Middle frontal gyrus (tissue), 1 donor: Measurements from ENCODE around the gene ARL15.

Experiments
- DNase-seq: peaks from one replicate; pipeline ENCODE4 v3.0.0-alpha.2; 2015; ENCODE audit warnings: low spot score; ENCODE audit errors: extremely low spot score

ARL15 gene

DNA sequence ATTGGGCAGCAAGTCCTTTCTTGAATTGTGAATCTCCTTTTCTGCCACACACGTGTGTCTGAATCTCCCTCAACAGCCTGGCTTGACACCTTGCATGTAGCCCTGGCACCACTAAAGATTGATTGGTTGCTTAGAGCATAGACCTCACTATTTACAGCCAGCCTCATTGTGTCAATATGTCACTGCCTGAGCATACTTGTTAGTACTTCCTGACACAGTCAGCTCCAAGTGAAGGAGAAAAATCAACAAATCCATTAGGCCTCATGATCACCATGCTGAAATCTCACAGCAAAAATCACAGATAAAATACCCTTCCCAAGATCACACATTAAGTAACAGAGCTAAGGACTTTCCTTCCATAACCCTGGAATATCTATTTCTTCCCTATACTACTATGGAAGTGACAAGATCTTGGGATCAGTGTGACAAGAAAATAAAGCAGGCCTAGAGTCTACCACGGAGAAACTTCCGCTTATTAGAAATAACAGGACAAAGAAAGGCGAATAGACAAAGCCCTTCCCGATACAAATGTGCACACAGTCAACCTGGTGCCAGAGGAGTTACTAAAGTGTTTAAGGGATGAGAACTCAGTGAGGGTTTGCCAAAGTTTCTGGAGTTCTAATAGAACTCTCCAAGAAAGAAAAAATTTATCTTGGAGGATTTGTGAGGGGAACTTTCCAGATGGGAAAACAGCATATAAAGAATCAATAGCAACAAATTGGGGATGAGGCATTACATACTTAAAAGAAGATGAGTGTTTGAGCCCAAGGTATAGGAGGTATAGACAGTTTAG, 5.6 kb upstream of the ARL15 start:
- DNase-seq, result no peak

DNA sequence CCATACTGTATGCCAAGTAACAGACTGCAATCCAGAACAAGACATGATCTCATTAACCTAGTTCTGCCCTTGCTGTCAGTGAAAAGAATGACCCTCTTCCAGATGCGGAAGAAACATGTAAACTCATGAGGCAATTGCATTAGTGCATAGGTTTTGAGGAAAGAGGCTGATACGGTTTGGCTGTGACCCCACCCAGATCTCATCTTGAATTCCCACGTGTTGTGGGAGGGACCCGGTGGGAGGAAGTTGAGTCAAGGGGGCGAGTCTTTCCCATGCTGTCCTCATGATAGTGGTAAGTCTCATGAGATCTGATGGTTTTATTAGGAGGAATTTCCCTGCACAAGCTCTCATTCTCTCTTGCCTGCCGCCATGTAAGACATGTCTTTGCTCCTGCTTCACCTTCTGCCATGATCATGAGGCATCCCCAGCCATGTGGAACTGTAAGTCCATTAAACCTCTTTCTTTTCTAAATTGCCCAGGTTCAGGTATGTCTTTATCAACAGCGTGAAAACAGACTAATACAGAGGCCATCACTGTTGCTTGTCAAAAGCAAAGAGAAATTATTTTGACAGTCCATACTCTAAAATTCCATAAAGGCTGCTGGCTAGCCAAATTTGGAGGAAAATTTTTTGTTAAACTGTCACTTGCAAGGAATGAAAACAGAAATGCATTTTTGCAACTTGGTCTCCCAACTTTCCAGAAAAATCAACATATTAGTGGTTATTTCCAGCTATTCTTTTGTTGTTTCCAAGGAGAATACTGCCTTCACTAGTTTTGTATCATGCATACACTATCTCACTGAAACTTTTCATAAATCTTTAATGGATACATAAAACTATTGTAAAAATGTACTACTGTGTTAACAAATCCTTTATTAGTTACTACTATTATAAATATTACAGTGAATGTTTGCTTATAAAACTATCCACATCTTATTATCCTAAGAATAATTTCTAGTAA, 3.2 kb upstream of the ARL15 start:
- DNase-seq, result no peak

DNA sequence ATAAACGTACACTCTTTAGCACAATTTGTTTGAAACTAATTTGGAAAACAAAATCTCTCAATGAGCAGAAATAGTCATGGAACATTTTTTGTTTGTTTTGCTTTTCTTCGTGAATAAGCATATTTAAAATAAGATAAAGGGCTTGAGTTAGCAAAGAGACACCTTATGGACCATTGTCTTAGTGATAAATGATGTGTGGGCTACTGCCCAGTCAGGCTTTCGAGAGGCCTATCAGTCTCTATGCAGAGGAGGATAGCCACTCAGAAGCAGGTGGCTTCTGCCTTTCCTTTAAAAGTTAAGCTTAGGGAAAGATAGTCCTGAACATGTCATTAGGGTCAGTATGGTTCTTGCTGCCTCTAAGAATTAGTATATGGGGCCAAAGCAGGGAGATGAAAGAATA, 2.1 kb upstream of the ARL15 start:
- no peak for DNase-seq

DNA sequence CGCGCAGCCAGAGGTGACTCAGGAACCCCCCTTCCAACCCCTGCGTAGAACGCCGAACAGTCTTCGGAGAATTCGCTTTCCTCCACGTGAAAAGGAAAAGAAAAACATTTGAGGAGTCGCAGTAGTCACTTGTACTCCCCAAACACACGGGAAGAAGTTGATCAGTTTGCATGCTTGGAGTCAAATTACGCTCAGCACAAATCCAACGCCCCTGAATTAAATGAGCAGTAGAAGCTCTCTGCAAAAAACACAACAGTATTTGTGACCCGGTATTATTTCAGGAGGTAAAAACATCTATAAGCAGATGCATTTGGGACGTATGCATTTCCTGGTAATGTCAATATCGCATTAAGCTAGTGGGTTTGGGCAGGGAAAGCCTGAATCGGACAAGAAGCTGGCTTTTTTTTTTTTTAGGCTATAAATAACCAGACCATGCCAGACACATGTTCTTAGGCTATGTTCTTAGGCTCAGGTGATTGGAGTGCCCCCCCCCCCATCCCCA, 854 bp upstream of the ARL15 start:
- no peak for DNase-seq

DNA sequence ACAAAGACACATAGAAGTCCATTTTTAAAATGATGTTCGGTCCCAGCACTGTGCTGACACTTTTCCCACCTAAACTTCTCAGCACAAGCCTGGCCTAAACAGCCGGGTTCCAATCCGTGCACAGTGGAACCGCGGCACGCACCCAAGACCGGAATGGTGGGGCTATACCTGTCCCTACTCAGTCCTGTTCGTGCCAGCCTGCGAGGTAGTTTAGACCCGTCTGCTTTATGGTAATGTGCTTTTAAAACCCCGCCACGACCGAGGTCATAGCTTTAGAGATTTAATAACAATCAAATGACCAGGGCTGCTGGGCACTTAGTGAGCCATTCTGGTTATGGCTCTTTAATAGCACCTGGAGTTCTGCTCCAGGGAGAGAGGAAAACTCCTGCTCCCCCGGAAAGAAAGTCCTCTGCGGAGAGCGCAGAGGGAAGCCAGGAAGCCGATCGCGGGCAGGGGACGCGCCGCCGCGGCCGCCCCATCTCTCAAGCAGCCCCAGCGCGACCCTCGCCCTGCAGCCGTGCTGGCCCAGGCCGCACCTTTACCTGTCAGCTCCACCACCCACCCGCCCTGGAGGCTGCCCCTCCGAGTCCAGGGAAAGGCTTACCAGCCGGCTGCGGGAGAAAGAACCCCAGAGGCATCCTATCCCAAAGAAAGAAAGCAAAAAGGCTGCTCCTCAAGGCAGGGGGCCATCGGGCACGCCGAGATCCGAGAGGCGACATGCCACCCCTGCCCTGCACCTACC, 511 bp downstream of the ARL15 start:
- no peak for DNase-seq

DNA sequence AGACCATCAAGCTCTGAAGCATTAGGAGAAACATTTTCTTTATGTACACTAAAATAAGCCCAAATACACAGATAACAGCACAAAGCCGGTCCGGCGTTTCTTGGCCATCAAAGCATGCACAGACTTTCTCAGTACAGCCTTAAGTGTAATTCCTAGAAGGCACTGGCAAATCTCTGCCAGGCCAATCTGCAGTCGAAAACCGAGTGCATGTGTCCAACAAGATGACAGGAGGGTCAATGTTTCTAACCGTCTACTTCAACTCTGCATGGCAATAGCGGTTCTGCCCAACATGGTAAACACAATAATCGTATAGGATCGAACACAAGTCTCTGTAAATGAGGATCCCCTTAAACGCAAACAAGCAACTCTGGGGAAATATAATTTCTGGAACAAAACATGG, 1.1 kb downstream of the ARL15 start:
- DNase-seq, result no peak

DNA sequence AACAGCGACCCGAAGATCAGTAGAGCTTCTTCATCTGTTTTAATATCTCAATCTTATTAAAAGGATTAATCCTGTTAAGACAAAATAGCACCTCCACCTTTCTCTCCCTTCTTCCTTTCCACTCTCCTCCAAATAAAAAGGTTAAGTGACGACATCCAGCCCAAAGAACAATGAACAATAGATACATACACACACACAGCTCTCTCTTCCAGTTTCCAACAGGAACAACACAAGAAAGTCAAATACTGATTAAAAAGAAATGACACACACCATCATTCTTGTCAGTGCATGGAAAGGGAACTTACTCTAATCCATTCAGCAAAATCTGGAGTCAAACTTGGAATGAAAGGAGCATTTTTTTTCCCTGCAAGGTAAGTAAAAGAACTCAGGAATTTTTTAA, 2.8 kb downstream of the ARL15 start:
- DNase-seq, result no peak

DNA sequence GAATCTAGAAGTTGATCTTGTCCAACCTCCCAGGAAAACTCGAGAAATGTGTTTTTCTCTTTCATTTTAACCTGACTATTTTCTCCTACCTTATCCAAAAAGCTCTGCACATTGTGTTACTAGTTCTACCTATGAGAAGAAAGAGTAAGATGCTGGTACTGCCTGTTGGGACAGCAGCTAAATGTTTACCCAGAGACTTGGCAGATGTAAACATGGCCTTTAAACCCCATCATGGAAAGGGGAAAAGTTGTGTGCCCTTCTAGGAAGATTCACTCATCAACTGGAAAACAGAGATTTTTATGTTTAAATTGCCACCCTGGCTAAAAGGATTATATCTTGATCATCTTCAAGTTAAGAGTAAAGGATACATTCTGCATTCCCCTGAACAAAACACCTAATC, 3.5 kb downstream of the ARL15 start:
- DNase-seq, result no peak

DNA sequence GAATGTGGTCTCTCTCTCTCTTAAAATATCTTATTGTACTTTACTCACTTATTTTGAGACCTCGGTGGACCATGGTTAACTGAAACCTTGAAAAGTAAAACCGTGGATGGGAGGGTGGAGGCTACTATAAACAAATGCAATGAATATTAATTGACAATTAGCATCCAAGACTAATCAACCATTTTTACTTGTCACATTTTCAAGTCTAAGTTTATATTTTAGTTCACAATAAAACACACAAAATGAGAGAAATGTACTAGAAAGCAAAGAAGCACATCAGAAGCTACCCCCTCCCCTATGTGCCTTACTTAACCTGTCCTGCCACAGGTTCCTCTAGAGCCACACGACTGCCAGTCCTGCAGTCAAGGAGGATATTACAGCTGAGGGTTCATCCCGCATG, 4.6 kb downstream of the ARL15 start:
- no peak for DNase-seq

DNA sequence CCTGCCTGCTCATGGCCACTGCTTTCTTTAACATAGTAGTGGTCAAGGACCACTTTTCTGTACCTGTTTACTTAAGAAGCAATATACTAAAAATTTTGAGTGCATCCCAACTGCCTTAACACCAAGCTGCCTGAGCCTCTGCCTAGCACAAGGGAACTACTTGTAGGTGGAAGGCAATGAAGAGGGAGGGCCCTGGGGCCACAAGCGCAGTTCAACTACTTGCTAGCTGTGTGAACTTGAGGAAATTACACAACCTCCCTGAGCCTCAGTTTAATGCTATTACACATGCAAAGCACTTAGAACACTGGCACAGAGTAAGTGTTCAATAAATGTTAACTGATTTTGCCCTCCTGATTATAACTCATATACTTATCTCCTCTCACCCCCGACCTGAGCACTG, 6.3 kb downstream of the ARL15 start:
- no peak for DNase-seq

DNA sequence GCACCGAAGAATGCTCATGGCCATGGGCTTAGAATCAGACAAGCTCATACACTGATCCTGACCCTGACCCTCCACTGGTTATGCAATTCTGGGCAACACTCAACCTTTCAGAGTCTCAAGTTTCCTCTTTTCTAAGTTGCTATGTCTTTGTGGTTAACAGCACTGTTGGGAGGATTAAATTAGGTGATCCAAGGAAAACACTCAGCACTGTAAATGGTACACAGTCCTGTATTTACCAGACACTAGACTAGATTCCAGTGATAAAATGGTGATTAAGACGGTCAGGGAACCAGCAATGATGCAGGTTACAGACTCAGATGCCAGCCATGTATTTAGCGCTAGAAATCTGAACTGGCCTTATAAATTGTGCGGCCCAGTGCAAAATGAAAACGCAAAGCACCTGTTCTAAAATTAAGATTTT, 8.1 kb downstream of the ARL15 start:
- no peak for DNase-seq

DNA sequence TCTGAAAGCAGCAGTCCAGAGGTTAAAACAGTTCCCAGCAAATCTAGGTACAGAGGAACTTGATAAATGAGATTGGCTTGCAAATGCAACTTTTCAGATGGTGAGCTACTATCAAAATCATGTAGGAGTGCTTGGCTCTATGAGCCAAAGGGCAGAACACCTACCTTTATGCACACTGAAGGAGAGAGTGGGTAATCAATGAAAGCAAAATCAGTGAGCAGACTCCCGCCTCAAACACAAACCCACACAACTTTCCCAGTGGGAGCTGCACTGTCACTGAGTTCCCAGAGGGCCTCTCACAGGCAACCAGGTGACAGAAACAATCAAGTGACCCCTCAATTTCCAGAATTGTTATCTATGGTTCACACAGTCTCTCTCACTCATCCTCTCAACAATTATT, 8.5 kb downstream of the ARL15 start:
- no peak for DNase-seq

DNA sequence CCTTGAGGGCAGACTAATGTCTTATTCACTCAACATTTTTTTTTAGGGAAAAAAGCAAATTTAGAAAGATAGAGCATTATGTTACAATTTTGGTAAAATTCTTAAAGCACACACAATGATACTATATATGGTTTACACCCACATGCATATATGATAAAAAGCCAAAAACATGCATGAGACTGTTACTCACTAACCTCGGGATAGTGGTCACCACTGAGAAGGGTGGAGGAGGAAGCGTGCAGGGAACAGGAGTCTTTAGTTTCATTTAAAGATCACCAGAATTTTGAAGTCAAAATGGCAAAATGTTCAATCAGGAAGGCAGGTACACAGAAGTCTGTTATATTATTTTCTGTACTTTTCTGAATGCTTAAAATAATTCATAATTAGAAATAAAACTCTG, 9.2 kb downstream of the ARL15 start:
- no peak for DNase-seq

DNA sequence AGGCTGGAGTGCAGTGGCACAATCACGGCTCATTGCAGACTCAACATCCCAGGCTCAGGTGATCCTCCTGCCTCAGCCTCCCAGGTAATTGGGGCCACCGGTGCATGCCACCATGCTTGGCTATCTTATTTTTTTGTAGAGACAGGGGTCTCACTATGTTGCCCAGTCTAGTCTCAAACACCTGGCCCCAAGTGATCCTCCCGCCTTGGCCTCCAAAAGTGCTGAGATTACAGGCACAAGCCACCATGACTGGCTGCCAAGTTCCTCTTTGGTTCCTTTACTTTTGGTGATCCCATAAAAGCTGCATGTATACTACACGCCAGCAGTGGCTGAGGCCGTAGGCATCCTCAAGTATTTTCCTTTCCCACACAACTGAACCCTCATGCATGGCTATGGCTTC, 11.4 kb downstream of the ARL15 start:
- no peak for DNase-seq

DNA sequence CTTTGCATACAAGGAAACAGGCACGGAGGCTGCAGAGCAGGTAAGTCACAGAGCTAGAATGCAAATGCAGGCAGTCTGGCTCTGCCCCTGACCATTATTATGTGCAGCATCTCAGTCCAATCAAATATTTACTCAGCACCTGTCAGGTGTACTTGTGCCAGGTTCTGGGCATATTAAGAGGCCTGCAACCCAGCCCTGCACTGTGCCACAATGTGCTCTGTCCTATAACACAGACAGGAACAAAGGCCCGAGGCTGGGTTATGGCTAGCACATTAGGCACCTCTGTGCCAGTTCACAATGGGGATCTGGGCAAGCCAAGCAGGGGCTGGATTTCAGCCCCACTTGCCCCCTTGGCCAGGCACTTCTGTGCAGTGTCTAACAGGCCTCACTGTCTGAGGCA, 14.0 kb downstream of the ARL15 start:
- no peak for DNase-seq

DNA sequence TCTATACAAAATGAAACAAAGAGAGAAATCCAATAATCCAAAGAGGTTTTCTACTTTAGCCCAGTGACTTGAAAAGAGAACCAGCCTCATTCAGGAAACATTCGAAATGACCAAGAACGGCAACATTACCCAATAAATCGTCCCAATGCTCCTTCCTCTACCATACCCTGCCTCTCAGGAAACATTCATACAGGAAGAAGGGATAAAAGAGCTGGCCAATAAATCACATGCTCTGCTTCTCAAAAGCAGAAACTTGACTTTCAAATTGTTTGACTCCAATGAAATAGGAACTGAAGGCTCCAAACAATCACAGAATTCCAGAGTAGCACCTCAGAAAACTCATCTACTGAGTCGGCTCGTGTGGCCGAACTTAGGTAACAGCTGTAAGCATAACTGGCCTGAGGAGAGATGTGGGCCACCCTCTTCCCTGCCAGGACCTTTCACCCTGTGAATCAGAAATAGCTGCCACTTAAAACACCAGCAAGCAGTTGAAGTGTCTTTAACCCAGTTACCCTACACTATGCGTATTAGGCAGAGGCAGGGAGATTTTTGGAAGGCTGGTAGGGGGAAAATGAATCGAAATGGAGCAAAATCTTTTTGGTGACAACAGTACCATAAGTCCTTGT, 14.6 kb downstream of the ARL15 start:
- DNase-seq, result no peak

DNA sequence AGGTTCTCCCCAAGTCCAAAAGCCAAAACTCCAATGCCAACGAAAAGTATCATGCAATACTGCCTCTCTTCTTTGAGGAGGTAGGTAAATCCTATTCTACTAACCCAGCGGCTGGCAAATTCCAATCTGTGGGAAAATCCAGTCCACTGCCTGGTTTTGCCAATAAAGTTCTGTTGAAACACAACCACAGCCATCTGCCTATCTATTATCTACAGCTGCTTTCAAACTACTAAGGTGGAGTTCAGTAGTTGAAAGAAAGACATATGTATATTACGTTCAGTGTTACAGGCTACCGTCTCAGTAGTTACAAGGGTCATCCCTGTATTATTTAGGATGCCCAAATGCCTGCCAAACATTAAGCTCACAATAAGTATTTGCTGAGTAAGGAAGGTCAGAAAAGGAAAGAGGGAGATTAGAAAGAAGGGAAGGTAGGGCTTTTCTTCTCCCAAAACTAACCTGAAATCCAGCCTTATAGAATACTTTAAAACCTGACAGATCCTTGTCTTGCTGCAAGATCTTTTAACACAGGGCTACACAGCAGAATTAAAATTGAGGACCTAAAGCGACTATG, 16.2 kb downstream of the ARL15 start:
- no peak for DNase-seq

DNA sequence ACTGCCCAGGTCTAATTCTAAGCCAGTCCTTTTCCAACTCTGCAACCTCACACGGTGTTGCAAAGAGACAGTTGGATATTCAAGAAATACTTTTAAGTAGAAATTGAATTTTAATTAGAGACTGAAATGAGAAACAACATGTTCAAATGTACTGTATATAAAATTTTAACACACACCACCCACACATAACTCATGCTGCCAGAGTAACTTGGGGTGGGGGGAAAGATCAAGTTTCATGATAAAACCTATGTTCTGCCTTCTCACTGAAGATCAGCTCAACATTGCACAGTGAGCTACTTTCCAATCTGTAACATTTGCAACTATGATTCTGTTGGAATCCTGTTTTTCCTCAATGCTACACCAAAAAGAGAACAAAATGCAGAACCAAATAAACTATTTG, 17.5 kb downstream of the ARL15 start:
- no peak for DNase-seq

DNA sequence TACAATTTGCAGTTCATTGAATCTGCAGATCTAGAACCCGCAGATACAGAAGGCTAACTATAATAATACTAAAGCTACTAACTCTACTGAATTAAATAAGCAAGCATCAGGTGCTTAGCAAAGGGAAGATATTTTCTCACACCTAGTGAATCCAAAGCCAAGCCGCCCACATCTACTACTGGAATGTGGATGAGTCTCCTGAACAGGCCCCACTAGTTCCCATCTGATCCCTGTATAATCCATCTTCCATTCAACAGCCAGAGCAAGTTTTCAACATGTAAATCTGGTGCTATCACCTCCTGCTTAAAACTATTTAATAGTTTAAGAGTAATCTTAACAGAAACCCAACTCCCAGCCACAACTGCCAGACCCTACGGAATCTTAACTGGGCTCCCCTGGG, 18.9 kb downstream of the ARL15 start:
- DNase-seq, result no peak

DNA sequence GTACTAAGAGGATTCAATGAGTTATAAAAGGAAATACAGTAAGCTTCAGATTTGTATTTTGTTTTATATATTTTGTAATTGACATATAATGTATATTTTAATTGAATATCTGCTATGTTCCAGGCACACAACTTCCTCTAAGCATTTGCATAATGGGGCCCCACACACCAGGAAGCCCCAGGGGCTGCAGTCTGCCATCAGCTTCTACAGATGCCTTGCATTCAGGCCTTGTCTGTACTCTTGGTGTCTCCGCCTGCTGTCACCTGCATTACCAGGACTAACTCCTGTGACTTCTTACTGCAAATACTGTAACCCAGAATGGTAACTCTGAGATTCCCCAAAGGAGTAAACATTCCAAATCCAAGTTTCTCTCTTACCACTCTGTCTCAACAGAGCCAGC, 20.6 kb downstream of the ARL15 start:
- DNase-seq, result no peak
